ENCODE results near the gene ITGA3. TPM values are rescaled to one million over a fixed set of nuclear protein-coding genes. Genes with fewer than 3 reads are reported as not detected.
A peak's percentile ranks its signal among the peaks of the same experiment; 100 is the strongest.

ITGA3 gene
- total and polyA plus RNA-seq, 2 of the 13 experiments (the other 11 are each of a cell fraction or from before 2014, with no cell fraction given): 0.48 to 0.69 TPM

GRCh38 chr17:50094753-50095619 lies 39.1 kb downstream of the ITGA3 start, which contains the start of gene PDK2 (continued):
- TF ChIP-seq KDM5B (CRISPR knock-in tag; IDR thresholded peaks at IDR 0.05; ENCODE audit: borderline replicate concordance): peak; percentile 59; the same call in 1 of the 2 replicates
- TF ChIP-seq LRRFIP1 (CRISPR knock-in tag; conservative IDR thresholded peaks at IDR 0.05): no peak
- peak; percentile 50; the same call in 1 of the 2 replicates for TF ChIP-seq FOXJ3 (CRISPR knock-in tag; IDR thresholded peaks at IDR 0.05; ENCODE audit: borderline replicate concordance)
- TF ChIP-seq NCOA1 (CRISPR knock-in tag; IDR thresholded peaks at IDR 0.05): peak; percentile 92; the same call in 1 of the 2 replicates
- 0 out of 2 replicates have a peak, but pooled peaks have one; percentile 53 for TF ChIP-seq ZNF224 (CRISPR knock-in tag; IDR thresholded peaks at IDR 0.05)
- 0 out of 2 replicates have a peak, but pooled peaks have one; percentile 63 for TF ChIP-seq TP53 (CRISPR knock-in tag; conservative IDR thresholded peaks at IDR 0.05)
- TF ChIP-seq TAF15 (IDR thresholded peaks at IDR 0.05; ENCODE audit: low read depth, low read length, poor library complexity, severe bottlenecking): peak; percentile 53
- TF ChIP-seq HMGXB4 (CRISPR knock-in tag; IDR thresholded peaks at IDR 0.05; ENCODE audit: borderline replicate concordance in 1 of 2, low read depth in 1 of 2): peak; percentile 70 to 87; a peak in 3 of 4 replicates
- peak; percentile 84; the same call in 1 of the 2 replicates for TF ChIP-seq TOPORS (CRISPR knock-in tag; IDR thresholded peaks at IDR 0.05)
- peak; percentile 62 for TF ChIP-seq PHF20 (CRISPR knock-in tag; IDR thresholded peaks at IDR 0.05)
- peak; percentile 57; the same call in 1 of the 2 replicates for TF ChIP-seq ZSCAN9 (CRISPR knock-in tag; IDR thresholded peaks at IDR 0.05; ENCODE audit: borderline replicate concordance)
- TF ChIP-seq ZNF687 (CRISPR knock-in tag; IDR thresholded peaks at IDR 0.05): peak; percentile 86
- TF ChIP-seq, protein P1, sequence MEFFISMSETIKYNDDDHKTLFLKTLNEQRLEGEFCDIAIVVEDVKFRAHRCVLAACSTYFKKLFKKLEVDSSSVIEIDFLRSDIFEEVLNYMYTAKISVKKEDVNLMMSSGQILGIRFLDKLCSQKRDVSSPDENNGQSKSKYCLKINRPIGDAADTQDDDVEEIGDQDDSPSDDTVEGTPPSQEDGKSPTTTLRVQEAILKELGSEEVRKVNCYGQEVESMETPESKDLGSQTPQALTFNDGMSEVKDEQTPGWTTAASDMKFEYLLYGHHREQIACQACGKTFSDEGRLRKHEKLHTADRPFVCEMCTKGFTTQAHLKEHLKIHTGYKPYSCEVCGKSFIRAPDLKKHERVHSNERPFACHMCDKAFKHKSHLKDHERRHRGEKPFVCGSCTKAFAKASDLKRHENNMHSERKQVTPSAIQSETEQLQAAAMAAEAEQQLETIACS (CRISPR knock-in tag; IDR thresholded peaks at IDR 0.05): 0 out of 2 replicates have a peak, but pooled peaks have one; percentile 14
- peak; percentile 86 for TF ChIP-seq CREB1 (IDR thresholded peaks at IDR 0.05)
- no peak for TF ChIP-seq CREB1 (CRISPR knock-in tag; IDR thresholded peaks at IDR 0.05)
- TF ChIP-seq REPIN1 (CRISPR knock-in tag; IDR thresholded peaks at IDR 0.05; ENCODE audit: borderline replicate concordance, low read depth): peak; percentile 91
- TF ChIP-seq ZNF781 (CRISPR knock-in tag; IDR thresholded peaks at IDR 0.05; ENCODE audit: borderline replicate concordance, not compliant biosample characterization): peak; percentile 59
- no peak; the same call in 1 of the 2 replicates for TF ChIP-seq NFE2L1 (CRISPR knock-in tag; IDR thresholded peaks at IDR 0.05; ENCODE audit: borderline replicate concordance)
